ENCODE results near the gene ARMC5. TPM values are rescaled to one million over a fixed set of nuclear protein-coding genes. Genes with fewer than 3 reads are reported as not detected.
"Not testable (repeated sequence)": the region's sequence is repeated elsewhere in the genome, so short reads cannot be mapped to it uniquely, and the experiment has no call there.

ARMC5 gene
- total RNA-seq, 1 experiment from 2014 or later: 11.8 TPM

- DNase-seq (ENCODE audit: low read depth, low spot score) (no peak), ATAC-seq (no peak)
- H3K4me3 ChIP-seq (replicated peaks in 1 of 2; ENCODE audit: low read depth in 1 of 2, low read length in 2 of 2): peak overlapping the region in 1 of 2 experiments; percentile 49; a peak in 1 of 4 replicates
- H4K20me1 ChIP-seq (ENCODE audit: insufficient read depth): no peaks in the 10 kb centered on the region
- RAD21 ChIA-PET (ENCODE audit: low non-redundant PET in 1 of 2, low total read pairs in 2 of 2, uncharacterized antibody in 2 of 2, unreplicated experiment in 2 of 2): interaction anchor here in 1 of 2 experiments (0.8 kb wide), 1 partner anchor 56 kb away, joined by 3 read pairs; no protein-coding TSS in a partner anchor
- H3K9me2 ChIP-seq (ENCODE audit: insufficient read depth): no peaks in the 10 kb centered on the region
- intact Hi-C loops (cut with micrococcal nuclease): loop anchor here (5.0 to 10.0 kb wide), 2 partner anchors 335 to 487 kb away; partner anchors contain the start of genes BCKDK and SETD1A
- no peak overlapping the region for H3K27ac ChIP-seq (ENCODE audit: low read depth, low read length)
- peaks cover 4 to 17% of the 10 kb centered on the region in 2 experiments; a peak in 2 of 4 replicates for H3K4me1 ChIP-seq (ENCODE audit: control insufficient read depth in 1 of 2, insufficient read depth in 2 of 2, low read length in 2 of 2)
- no peak overlapping the region for H3K9ac ChIP-seq (ENCODE audit: low read length)
- H3K36me3 ChIP-seq (ENCODE audit: control insufficient read depth in 1 of 2, insufficient read depth in 2 of 2, low read length in 2 of 2): no peaks in the 10 kb centered on the region
- H2AFZ ChIP-seq (ENCODE audit: low read depth, low read length, poor library complexity, severe bottlenecking): no peak overlapping the region
- POLR2A ChIA-PET: interaction anchor here (1.8 kb wide), 1 partner anchor 10 kb away, joined by 8 read pairs; no protein-coding TSS in a partner anchor
- H3K4me2 ChIP-seq (ENCODE audit: low read length): peak overlapping the region; percentile 93
- BruUV-seq (replicated peaks): TSS peak; percentile 38
- H3K27me3 ChIP-seq (ENCODE audit: insufficient read depth, low read length): no peaks in the 10 kb centered on the region
- TF ChIP-seq EZH2 (IDR thresholded peaks at IDR 0.05) (no peak), SIN3A (IDR thresholded peaks at IDR 0.05; ENCODE audit: low read depth) (no peak), TCF7L2 (IDR thresholded peaks at IDR 0.05; ENCODE audit: borderline replicate concordance, extremely low read depth, insufficient read depth, insufficient read length) (no peak), ZFX (IDR thresholded peaks at IDR 0.05) (no peak), EGR1 (IDR thresholded peaks at IDR 0.05; ENCODE audit: low read depth) (no peak), CBX3 (IDR thresholded peaks at IDR 0.05; ENCODE audit: low read depth) (no peak)
- CTCF ChIA-PET: interaction anchor here (0.8 to 3.4 kb wide), 7 partner anchors 10 to 500 kb away, joined by 3 to 36 read pairs (median 6); partner anchors contain the start of genes HSD3B7, ZNF646 and ZNF668
- no peaks in the 10 kb centered on the region for H3K9me3 ChIP-seq (ENCODE audit: control insufficient read depth in 1 of 2, insufficient read depth in 1 of 2, low read depth in 1 of 2, low read length in 2 of 2)
- no peaks in the 10 kb centered on the region for H3K79me2 ChIP-seq (ENCODE audit: insufficient read depth, low read length)
Measured at GRCh38 chr16:31441956-31442355, 17.3 kb upstream of the ARMC5 start.

- RAD21 ChIA-PET (ENCODE audit: low non-redundant PET in 1 of 2, low total read pairs in 2 of 2, uncharacterized antibody in 2 of 2, unreplicated experiment in 2 of 2); H3K36me3 ChIP-seq (ENCODE audit: control insufficient read depth in 1 of 2, insufficient read depth in 2 of 2, low read length in 2 of 2); H3K9ac ChIP-seq (ENCODE audit: low read length); POLR2A ChIA-PET; H3K4me2 ChIP-seq (ENCODE audit: low read length); H3K9me2 ChIP-seq (ENCODE audit: insufficient read depth); H3K27me3 ChIP-seq (ENCODE audit: insufficient read depth, low read length); DNase-seq (ENCODE audit: low read depth, low spot score); H4K20me1 ChIP-seq (ENCODE audit: insufficient read depth); ATAC-seq; BruUV-seq (replicated peaks); H3K4me3 ChIP-seq (replicated peaks in 1 of 2; ENCODE audit: low read depth in 1 of 2, low read length in 2 of 2); CTCF ChIA-PET; H3K79me2 ChIP-seq (ENCODE audit: insufficient read depth, low read length); H3K9me3 ChIP-seq (ENCODE audit: control insufficient read depth in 1 of 2, insufficient read depth in 1 of 2, low read depth in 1 of 2, low read length in 2 of 2); H3K27ac ChIP-seq (ENCODE audit: low read depth, low read length); H2AFZ ChIP-seq (ENCODE audit: low read depth, low read length, poor library complexity, severe bottlenecking): not testable (repeated sequence)
- H3K4me1 ChIP-seq (ENCODE audit: control insufficient read depth in 1 of 2, insufficient read depth in 2 of 2, low read length in 2 of 2): peaks cover 4 to 17% of the 10 kb centered on the region in 2 experiments; a peak in 2 of 4 replicates
- intact Hi-C loops (cut with micrococcal nuclease): loop anchor here (10.0 kb wide), 1 partner anchor 491 kb away; the partner anchor contains the start of gene SETD1A
Measured at GRCh38 chr16:31445931-31446330, 13.4 kb upstream of the ARMC5 start.

All from HCT116 (cell line).